Amniotic epithelial cell (primary cell): ENCODE results near the gene APPL2.
"Not testable (repeated sequence)": the region's sequence is repeated elsewhere in the genome, so short reads cannot be mapped to it uniquely, and the experiment has no call there.

Experiments
- DNase-seq: peaks from one replicate; pipeline ENCODE4 v3.0.0-alpha.2; 2010; ENCODE audit warnings: low read depth

APPL2 gene

DNA sequence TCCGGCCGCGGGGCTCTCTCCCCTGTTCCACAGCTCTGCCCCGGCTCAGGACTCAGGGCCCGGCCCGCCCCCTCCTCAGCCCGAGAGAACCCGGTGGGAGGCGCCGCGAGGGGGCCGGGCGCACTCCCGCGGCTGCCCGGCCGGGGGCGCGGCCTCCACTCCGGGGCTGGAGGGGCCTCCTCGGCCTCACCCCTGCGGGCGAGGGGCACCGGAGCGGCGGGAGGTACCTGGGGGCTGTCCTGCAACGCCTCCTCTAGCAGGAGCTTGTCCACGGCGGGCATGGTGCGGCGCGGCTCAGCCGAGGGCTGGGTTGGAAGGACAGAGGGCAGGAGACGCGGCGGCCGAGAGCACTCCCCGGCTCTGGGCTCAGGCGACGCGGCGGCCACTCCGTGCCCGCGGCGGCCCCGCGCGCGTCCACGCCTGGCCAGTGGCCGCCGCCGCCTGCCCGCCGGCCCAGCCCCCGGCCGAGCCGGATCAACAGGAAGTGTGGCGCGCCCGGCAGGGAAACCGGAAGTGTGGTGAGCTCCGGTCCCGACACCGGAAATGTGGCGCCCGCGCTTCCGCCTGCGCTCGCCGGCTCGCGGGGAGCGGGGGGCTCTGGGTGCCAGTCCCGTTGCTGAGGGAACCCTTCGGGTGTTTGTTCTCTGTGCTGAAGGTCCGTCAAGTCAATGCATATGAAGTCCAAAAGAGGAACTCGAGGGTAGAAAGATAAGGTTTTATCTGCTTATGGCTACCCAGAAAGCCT, at the start of gene APPL2:
TSS of gene APPL2 (minus strand) at position 443 of the 745 bp plus-strand sequence. CDS start at position 281, 162 bp downstream.
- peak; percentile 87 for DNase-seq

DNA sequence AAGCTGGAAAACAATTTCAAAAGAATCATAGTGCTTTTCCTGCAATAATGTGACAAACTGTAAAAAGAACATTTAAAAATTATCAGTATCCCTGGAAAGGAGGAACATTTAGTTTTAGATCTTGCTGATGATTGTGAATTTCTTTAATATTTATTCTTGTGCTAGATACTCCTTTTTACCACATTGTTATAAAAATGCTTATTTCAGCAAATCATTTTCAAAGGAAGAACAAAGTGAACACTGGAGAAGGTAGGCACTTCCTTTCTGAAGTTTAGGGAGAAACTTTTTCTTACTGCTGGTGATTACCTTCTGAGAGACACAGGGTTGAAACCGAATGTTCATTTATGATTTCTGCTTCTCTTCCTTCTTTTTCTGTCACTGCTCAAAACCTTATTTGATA, 49.4 kb upstream of the APPL2 start:
- DNase-seq = no peak

DNA sequence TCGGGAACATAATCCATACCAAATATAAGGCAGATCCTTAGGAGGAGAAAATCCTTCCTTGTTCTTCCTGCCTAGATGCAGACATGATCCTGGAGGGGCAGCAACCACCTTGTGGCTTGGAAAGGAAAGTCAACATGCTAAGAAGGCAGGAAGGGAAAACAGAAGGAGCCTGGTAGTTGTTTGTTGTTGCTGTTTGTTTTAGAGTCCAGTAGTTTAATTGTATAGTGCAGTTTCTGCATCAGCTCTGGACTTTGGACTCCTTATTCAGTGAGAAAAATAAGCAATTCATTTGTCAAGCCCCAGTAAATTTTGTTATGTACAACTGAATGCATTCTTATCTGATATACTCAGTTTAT, 45.7 kb upstream of the APPL2 start:
- DNase-seq = no peak

DNA sequence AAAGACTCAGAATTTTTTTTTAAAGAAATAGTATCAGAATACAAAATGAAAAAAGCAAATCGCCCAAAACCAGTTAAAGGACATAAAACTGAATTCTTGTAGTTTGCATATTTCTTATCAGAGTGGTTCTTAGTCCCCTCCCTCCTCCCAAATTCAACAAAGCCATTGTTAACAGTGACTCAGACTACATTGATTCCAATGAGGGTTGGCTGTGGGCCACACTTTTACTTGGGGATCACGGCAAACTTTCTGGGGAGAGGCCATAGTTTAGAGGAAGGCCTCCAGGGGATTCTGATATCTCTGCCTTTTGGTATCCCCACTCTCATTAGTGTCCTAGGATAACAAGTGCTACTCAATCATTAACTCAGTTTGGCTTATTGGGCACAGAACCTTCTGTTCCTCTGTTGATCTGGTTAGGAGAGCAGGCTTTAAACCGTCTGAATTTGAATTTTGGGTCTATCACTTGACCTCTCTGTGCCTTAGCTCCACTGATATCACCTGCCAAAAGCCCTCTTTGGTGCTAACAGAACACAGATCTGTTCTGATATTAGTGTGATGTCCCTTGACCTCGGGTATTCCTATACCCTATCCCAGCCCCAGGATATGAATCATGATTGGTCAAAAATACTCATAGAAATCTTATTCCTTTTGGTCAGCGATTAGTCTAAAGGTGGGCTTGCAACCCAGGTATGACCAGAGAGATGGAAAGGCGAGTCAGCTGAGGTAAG, 45.2 kb upstream of the APPL2 start:
- DNase-seq = no peak

DNA sequence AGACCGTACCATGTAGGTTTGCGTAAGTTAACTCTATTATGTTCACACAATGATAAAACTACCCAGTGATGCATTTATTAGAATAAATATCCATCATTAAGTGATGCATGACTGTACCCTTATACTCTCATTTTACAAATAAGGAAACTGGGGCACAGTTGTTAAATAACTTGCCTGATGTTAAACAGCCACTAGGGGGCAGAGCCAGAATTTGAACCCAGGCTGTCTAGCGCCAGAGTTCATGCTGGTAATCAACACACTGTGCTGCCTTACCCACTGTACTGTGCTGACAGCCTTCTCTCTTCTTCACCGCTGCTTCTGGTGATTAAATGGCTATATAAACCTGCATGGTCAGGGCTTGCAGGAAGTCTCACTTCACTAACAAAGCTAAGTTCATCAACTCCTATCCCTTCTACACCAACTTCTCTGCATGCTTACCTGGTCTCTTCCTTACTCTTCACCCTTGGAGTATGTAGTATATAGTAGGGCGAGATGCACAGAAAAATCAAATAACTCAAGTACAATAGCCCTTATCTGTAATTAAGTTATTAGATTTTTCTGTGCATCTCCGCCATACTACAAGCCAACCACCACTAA, 43.6 kb upstream of the APPL2 start:
- DNase-seq = peak; percentile 44

DNA sequence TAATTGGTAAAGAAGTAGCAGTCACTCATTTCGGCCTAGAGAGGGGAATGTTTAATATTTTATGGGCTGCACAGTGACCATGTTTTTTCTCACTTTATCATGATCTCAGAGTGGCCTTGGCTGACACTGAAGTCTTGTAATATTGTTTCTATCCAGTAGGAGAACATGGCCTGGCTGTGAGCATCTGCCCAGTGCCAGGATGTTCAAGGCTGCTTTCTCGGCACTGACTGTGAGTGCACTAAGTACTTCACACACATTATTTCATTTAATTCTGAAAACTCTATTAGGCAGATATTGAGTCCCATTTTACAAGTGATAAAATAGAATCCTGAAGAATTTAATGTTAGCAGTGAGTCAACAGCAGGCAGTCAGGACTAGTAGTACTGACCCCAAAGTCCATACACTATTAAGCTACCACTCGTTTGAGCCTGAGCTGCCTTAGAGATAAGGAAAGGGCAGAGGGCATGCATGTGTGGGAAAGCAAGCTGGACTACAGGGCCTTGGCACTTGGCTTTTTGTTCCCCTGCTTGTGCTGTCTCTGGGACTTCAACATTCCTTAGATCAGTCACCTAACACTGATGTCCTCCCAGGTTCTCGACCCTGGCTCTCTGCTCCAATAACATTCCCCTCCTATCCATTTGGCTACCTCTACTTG, 42.2 kb upstream of the APPL2 start:
- peak; percentile 36 for DNase-seq

- no peak for DNase-seq
These were observed 40.2 kb upstream of the APPL2 start for GRCh38 chr12:105275997-105276733.

DNA sequence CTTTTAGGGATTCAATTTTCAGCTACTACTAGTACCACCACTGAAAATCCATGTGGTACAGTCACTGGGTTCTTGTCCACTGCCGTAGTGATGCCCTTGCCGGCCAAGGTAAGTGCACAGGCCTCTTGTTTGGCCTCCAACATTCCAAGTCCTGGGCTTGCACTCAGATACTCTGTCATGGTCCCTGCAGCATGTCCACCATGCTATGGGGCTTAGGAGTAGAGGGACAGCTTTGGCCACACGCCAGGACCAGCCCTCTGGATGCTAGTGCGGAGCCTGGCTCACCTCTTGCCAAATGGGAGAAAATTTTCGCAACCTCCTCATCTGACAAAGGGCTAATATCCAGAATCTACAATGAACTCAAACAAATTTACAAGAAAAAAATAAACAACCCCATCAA, 38.6 kb upstream of the APPL2 start:
- no peak for DNase-seq

GRCh38 chr12:105273601-105274000, 37.6 kb upstream of the APPL2 start:
- DNase-seq = no peak

DNA sequence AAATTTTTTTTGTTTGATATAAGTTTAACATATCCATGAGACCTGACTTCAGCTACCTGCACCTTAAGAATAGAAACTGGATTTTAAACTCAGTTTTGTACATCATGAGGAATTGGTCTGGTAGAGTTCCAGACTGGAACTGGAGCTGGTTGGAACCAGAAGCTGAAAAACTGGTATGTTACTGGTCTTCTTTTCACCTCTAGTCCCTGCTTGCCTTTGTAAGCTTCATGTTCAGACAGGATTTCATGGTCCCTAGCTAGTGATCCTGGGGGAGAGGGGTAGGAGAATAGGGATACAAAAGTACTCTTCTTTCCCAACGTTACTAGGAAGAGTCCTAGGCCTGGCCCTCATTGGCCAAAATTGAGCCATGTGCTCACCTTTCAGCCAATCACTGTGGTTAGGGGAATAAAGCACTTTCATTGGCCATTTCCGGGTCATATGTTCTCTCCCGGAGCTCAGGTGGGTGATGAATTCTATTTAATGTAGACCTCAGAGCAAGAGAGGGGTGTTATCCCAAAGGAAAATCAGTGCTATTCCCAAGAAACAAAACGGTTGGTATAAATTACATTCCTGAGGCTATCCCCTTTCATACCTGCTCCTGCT, 36.9 kb upstream of the APPL2 start:
- DNase-seq = no peak

DNA sequence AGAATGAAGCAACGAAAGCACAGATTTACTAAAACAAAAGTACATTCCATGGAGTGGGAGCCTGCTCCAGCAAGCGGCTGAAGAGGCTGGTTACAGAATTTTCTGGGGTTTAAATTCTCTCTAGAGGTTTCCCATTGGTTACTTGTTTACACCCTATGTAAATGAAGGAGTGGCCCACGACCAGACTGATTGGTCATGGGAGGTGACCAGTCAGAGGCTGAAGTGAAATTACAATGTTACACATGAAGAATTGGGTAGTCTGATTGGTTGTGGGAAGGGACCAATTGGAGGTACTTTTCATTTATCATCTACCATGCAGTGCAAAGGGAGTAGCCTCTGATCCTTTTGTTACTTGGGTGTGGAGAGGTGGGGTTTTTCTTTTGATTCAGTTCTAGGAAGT, 36.2 kb upstream of the APPL2 start:
- no peak for DNase-seq

- DNase-seq = no peak
These were observed 35.4 kb upstream of the APPL2 start for GRCh38 chr12:105271364-105271763.

GRCh38 chr12:105270671-105271255, 34.8 kb upstream of the APPL2 start:
- no peak for DNase-seq

- no peak for DNase-seq
These were observed 31.7 kb upstream of the APPL2 start for GRCh38 chr12:105267711-105268110.

GRCh38 chr12:105264771-105265170, 28.8 kb upstream of the APPL2 start:
- no peak for DNase-seq

DNA sequence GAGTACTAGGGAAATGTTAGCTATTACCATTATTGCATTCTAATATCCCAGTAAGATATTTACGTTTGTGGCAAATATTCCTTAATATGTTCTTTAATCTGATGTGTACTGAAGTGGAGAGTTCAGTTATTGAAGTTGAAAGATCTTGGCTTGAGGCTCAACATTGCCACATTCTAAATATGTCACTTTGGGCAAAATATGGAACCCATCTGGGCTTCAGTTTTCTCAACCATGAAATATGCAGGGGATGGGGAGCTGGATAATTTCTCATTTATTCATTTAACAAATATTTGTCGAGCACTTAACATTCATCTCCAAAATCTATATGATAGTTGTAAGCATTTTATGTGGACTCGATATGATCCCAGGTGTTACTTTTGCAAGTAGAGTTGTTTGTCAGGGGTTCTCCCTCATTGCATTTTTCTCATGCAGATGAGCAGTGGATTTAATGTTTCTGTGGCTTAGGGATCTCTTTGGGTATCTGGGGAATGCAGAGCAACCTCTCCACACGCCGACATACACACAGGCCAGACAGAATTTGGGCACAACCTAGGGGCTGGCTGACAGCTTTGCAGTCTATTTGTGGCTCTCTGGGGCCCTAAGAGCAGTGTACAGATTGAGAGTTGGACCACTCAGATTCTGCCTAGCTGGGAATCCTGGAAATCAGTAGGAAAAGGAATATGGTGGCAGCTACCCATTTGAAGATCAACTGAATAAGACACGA, 26.6 kb upstream of the APPL2 start:
- peak; percentile 18 for DNase-seq

DNA sequence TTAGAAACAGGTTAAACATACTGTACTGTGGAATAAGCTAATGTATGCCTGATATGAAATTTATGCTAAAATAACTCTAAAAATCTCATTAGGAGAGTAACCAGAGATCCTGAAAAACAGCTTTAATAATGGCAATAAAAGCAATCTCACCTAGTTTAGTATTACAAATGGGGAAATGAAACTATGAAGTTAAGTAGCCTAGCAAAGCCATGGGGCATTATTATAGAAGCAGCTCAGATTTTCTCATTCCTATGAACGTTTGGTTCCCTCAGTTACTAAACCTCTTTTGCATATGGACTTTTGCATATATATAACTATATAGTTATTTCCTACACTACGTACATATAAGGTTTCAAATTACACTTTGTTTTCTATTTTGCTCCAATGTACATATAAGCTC, 25.0 kb upstream of the APPL2 start:
- DNase-seq = no peak

DNA sequence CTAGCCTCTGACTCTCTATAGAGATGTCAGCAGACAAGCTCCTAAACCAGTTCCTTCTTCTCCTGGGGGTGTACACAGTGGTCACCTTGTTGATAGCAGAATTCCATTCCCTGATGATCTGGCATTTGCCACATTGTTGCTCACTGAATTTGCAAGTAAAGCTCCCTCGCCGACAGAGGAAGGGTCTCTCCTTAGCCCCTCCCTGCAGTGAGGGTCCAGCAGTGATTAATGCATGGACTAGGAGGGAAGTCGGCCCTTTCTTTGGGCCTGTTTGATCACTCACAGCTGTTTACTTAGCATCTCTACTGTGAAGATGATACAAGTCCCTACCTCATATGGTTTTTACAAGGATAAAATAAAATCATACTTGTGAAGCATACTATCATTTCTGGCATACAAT, 23.3 kb upstream of the APPL2 start:
- no peak for DNase-seq

DNA sequence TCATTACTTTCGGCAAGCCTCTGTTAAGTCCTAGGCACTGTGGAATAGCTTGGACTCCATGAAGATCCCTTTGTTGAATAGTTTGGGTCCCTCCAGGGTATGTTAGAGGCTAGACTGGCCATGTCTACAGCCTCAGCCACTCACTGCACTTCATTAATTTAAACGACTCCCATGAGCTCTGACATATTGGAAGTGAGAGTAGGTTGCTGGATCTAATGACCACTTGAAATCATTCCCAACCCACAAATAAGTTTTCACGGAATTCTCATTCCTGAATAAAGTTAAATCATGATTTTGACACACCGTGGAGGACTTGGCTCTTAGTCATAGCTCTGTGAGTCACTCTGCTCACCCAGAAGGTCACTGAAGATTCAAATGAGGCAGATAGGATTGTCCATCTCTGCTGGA, 21.4 kb upstream of the APPL2 start:
- peak; percentile 91 for DNase-seq

- DNase-seq = peak; percentile 75
These were observed 20.9 kb upstream of the APPL2 start for GRCh38 chr12:105256921-105257320.

DNA sequence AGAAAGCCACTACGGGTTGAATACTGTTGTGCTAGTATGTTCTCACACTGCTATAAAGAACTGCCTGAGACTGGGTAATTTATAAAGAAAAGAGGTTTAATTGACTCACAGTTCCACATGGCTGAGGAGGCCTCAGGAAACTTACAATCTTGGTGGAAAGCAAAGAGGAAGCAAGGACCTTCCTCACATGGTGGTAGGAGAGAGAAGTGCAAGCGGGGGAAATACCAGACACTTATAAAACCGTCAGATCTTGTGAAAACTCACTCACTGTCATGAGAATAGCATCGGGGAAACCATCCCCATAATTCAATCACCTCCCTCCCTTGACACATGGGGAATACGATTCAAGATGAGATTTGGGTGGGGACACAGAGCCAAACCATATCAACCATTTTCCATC, 20.5 kb upstream of the APPL2 start:
- DNase-seq = not testable (repeated sequence)
